NCI-H1417 treated with DMSO at 0.1 percent for 48 hours (cell line): ENCODE data around the gene ENO3.

ENCODE experiments used
- DNase-seq: peaks from one replicate; lab custom pipeline; 2025; lab: John Stamatoyannopoulos, UW

ENO3 gene

GRCh38 chr17:4950075-4950745, 709 bp upstream of the ENO3 start:
- no peak for DNase-seq

- DNase-seq: no peak
Measured at GRCh38 chr17:4951486-4951885, 567 bp downstream of the ENO3 start.

- DNase-seq: no peak
Measured at GRCh38 chr17:4953451-4953961, 2.6 kb downstream of the ENO3 start.

GRCh38 chr17:4955091-4955490, 4.2 kb downstream of the ENO3 start:
- DNase-seq: no peak

- no peak for DNase-seq
Measured at GRCh38 chr17:4956493-4957061, 5.7 kb downstream of the ENO3 start.

GRCh38 chr17:4958102-4958501, 7.2 kb downstream of the ENO3 start:
- no peak for DNase-seq

GRCh38 chr17:4959261-4959965, 8.5 kb downstream of the ENO3 start:
- DNase-seq: no peak

- no peak for DNase-seq
Measured at GRCh38 chr17:4960279-4960922, 9.5 kb downstream of the ENO3 start.

- DNase-seq: no peak
Measured at GRCh38 chr17:4965311-4965986, 14.5 kb downstream of the ENO3 start.

GRCh38 chr17:4966844-4967538, 16.1 kb downstream of the ENO3 start:
- DNase-seq: peak; percentile 96

- DNase-seq: peak; percentile 65
Measured at GRCh38 chr17:4967539-4968485, 16.9 kb downstream of the ENO3 start, which contains the start of gene SPAG7. Gene SPAG7 (minus strand): TSS chr17:4967817. CDS start chr17:4967804, 13 bp downstream.

GRCh38 chr17:4968486-4969046, 17.6 kb downstream of the ENO3 start:
- no peak for DNase-seq

GRCh38 chr17:4969047-4969550, 18.2 kb downstream of the ENO3 start:
- no peak for DNase-seq

- DNase-seq: no peak
Measured at GRCh38 chr17:4969551-4970173, 18.7 kb downstream of the ENO3 start.

GRCh38 chr17:4970273-4970672, 19.4 kb downstream of the ENO3 start:
- no peak for DNase-seq

- DNase-seq: no peak
Measured at GRCh38 chr17:4971826-4972225, 20.9 kb downstream of the ENO3 start.

- no peak for DNase-seq
Measured at GRCh38 chr17:4972322-4972721, 21.4 kb downstream of the ENO3 start.

GRCh38 chr17:4972752-4973151, 21.8 kb downstream of the ENO3 start:
- DNase-seq: no peak
